Measurements from ENCODE around the gene TMEM272. TPM values are rescaled to one million over a fixed set of nuclear protein-coding genes. Genes with fewer than 3 reads are reported as not detected.

TMEM272 gene
- total RNA-seq, 1 experiment from 2014 or later, result 0.15 TPM

DNA sequence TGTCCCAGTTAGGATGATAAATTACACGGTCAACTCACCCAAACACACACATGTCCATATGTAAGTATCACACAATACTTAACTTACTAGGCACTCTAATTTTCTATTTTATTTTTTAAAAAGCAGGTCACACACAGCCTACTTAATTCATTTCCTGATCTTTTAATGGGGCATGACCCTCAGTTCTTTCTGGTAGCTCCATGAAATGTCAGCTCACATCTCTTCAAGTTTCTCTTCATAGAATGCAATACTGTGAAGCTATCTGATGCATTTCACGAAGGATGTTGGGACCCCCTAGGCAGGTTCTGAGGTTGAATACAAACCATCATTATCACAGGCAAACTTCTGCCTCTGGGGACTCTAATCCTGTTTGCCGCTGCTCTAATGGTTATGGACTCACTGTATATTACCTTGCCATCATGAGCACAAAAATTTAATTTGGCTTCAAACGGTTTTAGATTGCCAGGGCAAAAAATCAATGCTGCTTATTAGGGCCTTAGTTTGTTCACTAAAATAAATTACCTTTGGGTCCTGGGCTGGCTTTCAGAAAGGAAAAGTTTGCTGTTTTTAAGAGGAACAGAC, 24.9 kb downstream of the TMEM272 start:
- DNase-seq (ENCODE audit: low read depth, low spot score), result no peak
- intact Hi-C loops (cut with micrococcal nuclease; ENCODE audit: unreplicated experiment) (loop anchor here (10.0 kb wide), 1 partner anchor 385 kb away; no protein-coding TSS in a partner anchor), in situ Hi-C loops (cut with HindIII; ENCODE audit: low pct_unique_long_range_greater_than_20kb, low sequenced_read_pairs) (no loop called here)
- H3K4me3 ChIP-seq (ENCODE audit: low read depth in 2 of 2, low read length in 2 of 2), result no peak overlapping the region
- no peaks in the 10 kb centered on the region for H3K27me3 ChIP-seq (ENCODE audit: control insufficient read depth, insufficient read depth, low read length)
- no peak for ATAC-seq
- ChIA-PET CTCF (no interaction called here), POLR2A (no interaction called here)
- no TSS peak for BruUV-seq (replicated peaks)
- no peaks in the 10 kb centered on the region for H3K4me1 ChIP-seq (ENCODE audit: control insufficient read depth, insufficient read depth, low read length)
- no peaks in the 10 kb centered on the region for H3K9me3 ChIP-seq (ENCODE audit: control insufficient read depth, insufficient read depth, low read depth, low read length)
- no peak overlapping the region for H3K27ac ChIP-seq (ENCODE audit: low read length)
- TF ChIP-seq, protein P1, sequence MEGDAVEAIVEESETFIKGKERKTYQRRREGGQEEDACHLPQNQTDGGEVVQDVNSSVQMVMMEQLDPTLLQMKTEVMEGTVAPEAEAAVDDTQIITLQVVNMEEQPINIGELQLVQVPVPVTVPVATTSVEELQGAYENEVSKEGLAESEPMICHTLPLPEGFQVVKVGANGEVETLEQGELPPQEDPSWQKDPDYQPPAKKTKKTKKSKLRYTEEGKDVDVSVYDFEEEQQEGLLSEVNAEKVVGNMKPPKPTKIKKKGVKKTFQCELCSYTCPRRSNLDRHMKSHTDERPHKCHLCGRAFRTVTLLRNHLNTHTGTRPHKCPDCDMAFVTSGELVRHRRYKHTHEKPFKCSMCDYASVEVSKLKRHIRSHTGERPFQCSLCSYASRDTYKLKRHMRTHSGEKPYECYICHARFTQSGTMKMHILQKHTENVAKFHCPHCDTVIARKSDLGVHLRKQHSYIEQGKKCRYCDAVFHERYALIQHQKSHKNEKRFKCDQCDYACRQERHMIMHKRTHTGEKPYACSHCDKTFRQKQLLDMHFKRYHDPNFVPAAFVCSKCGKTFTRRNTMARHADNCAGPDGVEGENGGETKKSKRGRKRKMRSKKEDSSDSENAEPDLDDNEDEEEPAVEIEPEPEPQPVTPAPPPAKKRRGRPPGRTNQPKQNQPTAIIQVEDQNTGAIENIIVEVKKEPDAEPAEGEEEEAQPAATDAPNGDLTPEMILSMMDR (IDR thresholded peaks at IDR 0.05), result no peak
- H3K36me3 ChIP-seq (ENCODE audit: control insufficient read depth, insufficient read depth, low read length), result no peaks in the 10 kb centered on the region

DNA sequence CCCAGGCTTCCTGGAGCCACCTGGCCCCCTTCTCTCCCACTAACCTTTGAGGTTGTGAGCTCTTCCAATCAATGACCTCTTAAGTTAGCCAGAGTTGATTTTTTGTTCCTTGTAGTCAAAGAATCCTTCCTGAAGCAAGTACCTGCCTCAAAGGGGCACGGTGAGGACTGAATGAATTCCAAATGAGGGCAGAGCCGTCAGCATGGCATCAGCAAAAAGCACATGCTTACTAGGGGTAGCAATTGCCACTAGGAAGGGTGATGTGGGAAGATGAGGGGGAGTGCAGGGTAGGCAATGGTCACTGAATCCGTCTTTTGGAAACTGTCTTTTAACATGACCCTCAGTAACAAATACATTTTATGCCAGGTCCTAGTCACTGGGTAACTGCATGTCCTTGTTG, 25.4 kb downstream of the TMEM272 start:
- H3K36me3 ChIP-seq (ENCODE audit: control insufficient read depth, insufficient read depth, low read length), result no peaks in the 10 kb centered on the region
- H3K4me3 ChIP-seq (ENCODE audit: low read depth in 2 of 2, low read length in 2 of 2), result no peak overlapping the region
- H3K4me1 ChIP-seq (ENCODE audit: control insufficient read depth, insufficient read depth, low read length), result no peaks in the 10 kb centered on the region
- intact Hi-C loops (cut with micrococcal nuclease; ENCODE audit: unreplicated experiment), result no loop called here
- BruUV-seq (replicated peaks), result no TSS peak
- ATAC-seq (no peak), DNase-seq (ENCODE audit: low read depth, low spot score) (no peak)
- in situ Hi-C loops (cut with HindIII; ENCODE audit: low pct_unique_long_range_greater_than_20kb, low sequenced_read_pairs), result no loop called here
- no peaks in the 10 kb centered on the region for H3K9me3 ChIP-seq (ENCODE audit: control insufficient read depth, insufficient read depth, low read depth, low read length)
- ChIA-PET CTCF (no interaction called here), POLR2A (no interaction called here)
- TF ChIP-seq, protein P2, sequence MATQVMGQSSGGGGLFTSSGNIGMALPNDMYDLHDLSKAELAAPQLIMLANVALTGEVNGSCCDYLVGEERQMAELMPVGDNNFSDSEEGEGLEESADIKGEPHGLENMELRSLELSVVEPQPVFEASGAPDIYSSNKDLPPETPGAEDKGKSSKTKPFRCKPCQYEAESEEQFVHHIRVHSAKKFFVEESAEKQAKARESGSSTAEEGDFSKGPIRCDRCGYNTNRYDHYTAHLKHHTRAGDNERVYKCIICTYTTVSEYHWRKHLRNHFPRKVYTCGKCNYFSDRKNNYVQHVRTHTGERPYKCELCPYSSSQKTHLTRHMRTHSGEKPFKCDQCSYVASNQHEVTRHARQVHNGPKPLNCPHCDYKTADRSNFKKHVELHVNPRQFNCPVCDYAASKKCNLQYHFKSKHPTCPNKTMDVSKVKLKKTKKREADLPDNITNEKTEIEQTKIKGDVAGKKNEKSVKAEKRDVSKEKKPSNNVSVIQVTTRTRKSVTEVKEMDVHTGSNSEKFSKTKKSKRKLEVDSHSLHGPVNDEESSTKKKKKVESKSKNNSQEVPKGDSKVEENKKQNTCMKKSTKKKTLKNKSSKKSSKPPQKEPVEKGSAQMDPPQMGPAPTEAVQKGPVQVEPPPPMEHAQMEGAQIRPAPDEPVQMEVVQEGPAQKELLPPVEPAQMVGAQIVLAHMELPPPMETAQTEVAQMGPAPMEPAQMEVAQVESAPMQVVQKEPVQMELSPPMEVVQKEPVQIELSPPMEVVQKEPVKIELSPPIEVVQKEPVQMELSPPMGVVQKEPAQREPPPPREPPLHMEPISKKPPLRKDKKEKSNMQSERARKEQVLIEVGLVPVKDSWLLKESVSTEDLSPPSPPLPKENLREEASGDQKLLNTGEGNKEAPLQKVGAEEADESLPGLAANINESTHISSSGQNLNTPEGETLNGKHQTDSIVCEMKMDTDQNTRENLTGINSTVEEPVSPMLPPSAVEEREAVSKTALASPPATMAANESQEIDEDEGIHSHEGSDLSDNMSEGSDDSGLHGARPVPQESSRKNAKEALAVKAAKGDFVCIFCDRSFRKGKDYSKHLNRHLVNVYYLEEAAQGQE (IDR thresholded peaks at IDR 0.05; ENCODE audit: insufficient read depth in 1 of 2, low read depth in 2 of 2, low read length in 1 of 2), result no peak
- TF ChIP-seq SIN3A (IDR thresholded peaks at IDR 0.05; ENCODE audit: borderline replicate concordance, insufficient read depth, low read depth, low read length) (no peak), POLR2AphosphoS5 (IDR thresholded peaks at IDR 0.05; ENCODE audit: low read depth, low read length) (no peak), TCF7L2 (IDR thresholded peaks at IDR 0.05; ENCODE audit: low read depth, low read length) (no peak)
- TF ChIP-seq, protein P1 (IDR thresholded peaks at IDR 0.05), result no peak
- H3K27ac ChIP-seq (ENCODE audit: low read length), result no peak overlapping the region
- no peaks in the 10 kb centered on the region for H3K27me3 ChIP-seq (ENCODE audit: control insufficient read depth, insufficient read depth, low read length)

Data from Panc1 (cell line).